Measurements from ENCODE around the gene GAS2. TPM values are rescaled to one million over a fixed set of nuclear protein-coding genes. Genes with fewer than 3 reads are reported as not detected.

The GAS2 gene
- total RNA-seq, 1 experiment from 2014 or later = 9.4 TPM

GRCh38 chr11:22680628-22681027 is 14.2 kb downstream of the GAS2 start:
- intact Hi-C loops (cut with micrococcal nuclease; ENCODE audit: unreplicated experiment) = loop anchor here (1.0 kb wide), 1 partner anchor 23 kb away; no protein-coding TSS in a partner anchor
- Histone ChIP-seq H3K4me1 (peaks cover 54% of the 10 kb centered on the region), H3K36me3 (ENCODE audit: control insufficient read depth, insufficient read depth, low read length) (no peaks in the 10 kb centered on the region), H3K4me3 (ENCODE audit: low read depth, low read length) (no peak overlapping the region), H3K27me3 (replicated peaks; ENCODE audit: control insufficient read depth, insufficient read depth, low read length) (no peaks in the 10 kb centered on the region), H3K9me3 (no peaks in the 10 kb centered on the region)
- CTCF ChIA-PET = no interaction called here
- POLR2A ChIA-PET = no interaction called here
- peak overlapping the region; percentile 42 for H3K4me3 Mint-ChIP-seq (ENCODE audit: unreplicated experiment)
- peaks cover 27% of the 10 kb centered on the region for H3K4me1 Mint-ChIP-seq (ENCODE audit: low read depth, unreplicated experiment)
- H3K27me3 Mint-ChIP-seq (ENCODE audit: insufficient read depth, unreplicated experiment) = no peaks in the 10 kb centered on the region
- TF ChIP-seq CTCF (IDR thresholded peaks at IDR 0.05; ENCODE audit: insufficient read depth in 1 of 2, low read depth in 1 of 2, low read length in 1 of 2, severe bottlenecking in 1 of 2, unreplicated experiment in 1 of 2) = no peak
- peak; percentile 38 to 55 for DNase-seq
- no TSS peak for BruUV-seq (replicated peaks)
- H3K9me3 Mint-ChIP-seq (ENCODE audit: unreplicated experiment) = no peaks in the 10 kb centered on the region
- H3K36me3 Mint-ChIP-seq (ENCODE audit: insufficient read depth, unreplicated experiment) = no peaks in the 10 kb centered on the region
- H3K27ac Mint-ChIP-seq (ENCODE audit: unreplicated experiment) = peak overlapping the region; percentile 58

GRCh38 chr11:22681281-22681812 is 14.9 kb downstream of the GAS2 start:
- no peak overlapping the region for H3K4me3 ChIP-seq (ENCODE audit: low read depth, low read length)
- DNase-seq = no peak
- no peaks in the 10 kb centered on the region for H3K9me3 ChIP-seq
- no peak overlapping the region for H3K27ac Mint-ChIP-seq (ENCODE audit: unreplicated experiment)
- no peaks in the 10 kb centered on the region for H3K27me3 Mint-ChIP-seq (ENCODE audit: insufficient read depth, unreplicated experiment)
- no peaks in the 10 kb centered on the region for H3K27me3 ChIP-seq (replicated peaks; ENCODE audit: control insufficient read depth, insufficient read depth, low read length)
- no peaks in the 10 kb centered on the region for H3K36me3 Mint-ChIP-seq (ENCODE audit: insufficient read depth, unreplicated experiment)
- intact Hi-C loops (cut with micrococcal nuclease; ENCODE audit: unreplicated experiment) = no loop called here
- H3K4me1 ChIP-seq = peaks cover 50% of the 10 kb centered on the region
- CTCF ChIA-PET = no interaction called here
- TF ChIP-seq CTCF (IDR thresholded peaks at IDR 0.05; ENCODE audit: insufficient read depth in 1 of 2, low read depth in 1 of 2, low read length in 1 of 2, severe bottlenecking in 1 of 2, unreplicated experiment in 1 of 2) = no peak
- no peak overlapping the region for H3K4me3 Mint-ChIP-seq (ENCODE audit: unreplicated experiment)
- H3K4me1 Mint-ChIP-seq (ENCODE audit: low read depth, unreplicated experiment) = peaks cover 22% of the 10 kb centered on the region
- no TSS peak for BruUV-seq (replicated peaks)
- H3K9me3 Mint-ChIP-seq (ENCODE audit: unreplicated experiment) = no peaks in the 10 kb centered on the region
- no peaks in the 10 kb centered on the region for H3K36me3 ChIP-seq (ENCODE audit: control insufficient read depth, insufficient read depth, low read length)
- POLR2A ChIA-PET = no interaction called here

GRCh38 chr11:22684082-22684481 is 17.7 kb downstream of the GAS2 start:
- no TSS peak for BruUV-seq (replicated peaks)
- intact Hi-C loops (cut with micrococcal nuclease; ENCODE audit: unreplicated experiment) = no loop called here
- no peak overlapping the region for H3K4me3 ChIP-seq (ENCODE audit: low read depth, low read length)
- TF ChIP-seq CTCF (IDR thresholded peaks at IDR 0.05; ENCODE audit: insufficient read depth in 1 of 2, low read depth in 1 of 2, low read length in 1 of 2, severe bottlenecking in 1 of 2, unreplicated experiment in 1 of 2) = no peak
- peaks cover 20% of the 10 kb centered on the region for H3K4me1 Mint-ChIP-seq (ENCODE audit: low read depth, unreplicated experiment)
- peaks cover 45% of the 10 kb centered on the region for H3K4me1 ChIP-seq
- CTCF ChIA-PET = no interaction called here
- no peak for DNase-seq
- H3K36me3 ChIP-seq (ENCODE audit: control insufficient read depth, insufficient read depth, low read length) = no peaks in the 10 kb centered on the region; the same call in 1 of the 2 replicates
- H3K27ac Mint-ChIP-seq (ENCODE audit: unreplicated experiment) = peak overlapping the region; percentile 4
- no peaks in the 10 kb centered on the region for H3K9me3 Mint-ChIP-seq (ENCODE audit: unreplicated experiment)
- POLR2A ChIA-PET = no interaction called here
- H3K36me3 Mint-ChIP-seq (ENCODE audit: insufficient read depth, unreplicated experiment) = no peaks in the 10 kb centered on the region
- no peaks in the 10 kb centered on the region for H3K9me3 ChIP-seq
- H3K27me3 Mint-ChIP-seq (ENCODE audit: insufficient read depth, unreplicated experiment) = no peaks in the 10 kb centered on the region
- no peak overlapping the region for H3K4me3 Mint-ChIP-seq (ENCODE audit: unreplicated experiment)
- H3K27me3 ChIP-seq (replicated peaks; ENCODE audit: control insufficient read depth, insufficient read depth, low read length) = no peaks in the 10 kb centered on the region

All from Caco-2 (cell line).